Measurements from ENCODE around the gene TXNDC11.
"Not testable (repeated sequence)": the region's sequence is repeated elsewhere in the genome, so short reads cannot be mapped to it uniquely, and the experiment has no call there.

Gene TXNDC11, protein sequence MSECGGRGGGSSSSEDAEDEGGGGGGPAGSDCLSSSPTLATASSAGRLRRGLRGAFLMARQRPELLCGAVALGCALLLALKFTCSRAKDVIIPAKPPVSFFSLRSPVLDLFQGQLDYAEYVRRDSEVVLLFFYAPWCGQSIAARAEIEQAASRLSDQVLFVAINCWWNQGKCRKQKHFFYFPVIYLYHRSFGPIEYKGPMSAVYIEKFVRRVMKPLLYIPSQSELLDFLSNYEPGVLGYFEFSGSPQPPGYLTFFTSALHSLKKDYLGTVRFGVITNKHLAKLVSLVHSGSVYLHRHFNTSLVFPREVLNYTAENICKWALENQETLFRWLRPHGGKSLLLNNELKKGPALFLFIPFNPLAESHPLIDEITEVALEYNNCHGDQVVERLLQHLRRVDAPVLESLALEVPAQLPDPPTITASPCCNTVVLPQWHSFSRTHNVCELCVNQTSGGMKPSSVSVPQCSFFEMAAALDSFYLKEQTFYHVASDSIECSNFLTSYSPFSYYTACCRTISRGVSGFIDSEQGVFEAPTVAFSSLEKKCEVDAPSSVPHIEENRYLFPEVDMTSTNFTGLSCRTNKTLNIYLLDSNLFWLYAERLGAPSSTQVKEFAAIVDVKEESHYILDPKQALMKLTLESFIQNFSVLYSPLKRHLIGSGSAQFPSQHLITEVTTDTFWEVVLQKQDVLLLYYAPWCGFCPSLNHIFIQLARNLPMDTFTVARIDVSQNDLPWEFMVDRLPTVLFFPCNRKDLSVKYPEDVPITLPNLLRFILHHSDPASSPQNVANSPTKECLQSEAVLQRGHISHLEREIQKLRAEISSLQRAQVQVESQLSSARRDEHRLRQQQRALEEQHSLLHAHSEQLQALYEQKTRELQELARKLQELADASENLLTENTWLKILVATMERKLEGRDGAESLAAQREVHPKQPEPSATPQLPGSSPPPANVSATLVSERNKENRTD

DNA sequence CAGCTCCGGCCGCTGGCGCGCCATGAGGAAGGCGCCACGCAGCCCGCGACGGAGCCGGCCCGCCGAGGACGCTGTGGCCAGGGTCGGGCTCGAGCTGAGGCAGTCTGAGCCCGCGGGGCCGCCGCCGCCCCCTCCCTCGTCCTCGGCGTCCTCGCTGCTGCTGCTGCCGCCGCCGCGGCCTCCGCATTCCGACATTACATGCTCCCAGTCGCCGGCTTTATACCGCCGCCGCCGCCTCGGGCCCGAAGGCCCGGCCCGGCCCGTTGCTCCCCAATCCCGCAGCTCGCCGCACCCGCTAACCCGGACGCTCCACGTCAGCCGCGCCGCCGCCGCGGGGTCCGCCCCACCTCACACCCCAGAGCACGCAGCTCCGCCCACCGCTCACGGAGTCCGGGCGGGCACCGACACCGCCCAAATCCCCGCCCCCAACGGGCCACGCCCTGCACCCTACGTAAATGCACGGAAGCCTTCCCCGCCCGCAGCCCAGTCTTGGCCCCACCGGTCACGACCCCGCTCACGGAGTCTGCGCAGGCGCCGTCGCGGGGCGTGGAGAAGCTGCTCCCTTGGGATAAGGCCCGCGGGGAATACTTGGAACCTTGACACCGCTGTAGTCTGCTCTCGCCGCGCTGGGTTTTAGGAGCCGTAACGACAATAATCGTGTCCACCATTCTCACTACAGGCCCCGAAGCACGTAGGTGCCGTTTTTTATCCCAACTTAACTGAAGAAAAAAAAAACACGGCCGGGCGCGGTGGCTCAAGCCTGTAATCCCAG lies at the start of gene TXNDC11:
Gene TXNDC11, minus strand, starts transcription at position 322 of the 772 bp plus-strand sequence. Its CDS starts 127 bp downstream, at position 195.
- peak; percentile 98 to 99 for DNase-seq

GRCh38 chr16:11791144-11791828 lies 48.6 kb upstream of the TXNDC11 start:
- DNase-seq: no peak

DNA sequence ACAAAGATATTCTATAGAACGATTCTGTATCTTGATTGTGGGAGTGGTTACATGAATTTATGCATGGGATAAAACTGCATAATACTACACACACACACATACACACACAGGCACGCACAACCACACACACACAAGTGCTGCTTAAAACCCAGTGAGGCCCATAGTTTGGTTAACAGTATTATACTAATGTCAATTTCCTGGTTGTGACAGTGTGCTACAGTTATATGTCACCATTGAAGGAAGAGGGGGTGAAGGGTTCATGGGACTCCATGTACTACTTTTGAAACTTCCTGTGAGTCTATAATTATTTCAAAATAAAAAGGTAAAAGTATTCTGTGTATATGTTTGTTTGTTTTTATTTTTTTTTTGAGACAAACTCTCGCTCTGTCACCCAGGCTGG lies 46.3 kb upstream of the TXNDC11 start:
- DNase-seq: no peak

DNA sequence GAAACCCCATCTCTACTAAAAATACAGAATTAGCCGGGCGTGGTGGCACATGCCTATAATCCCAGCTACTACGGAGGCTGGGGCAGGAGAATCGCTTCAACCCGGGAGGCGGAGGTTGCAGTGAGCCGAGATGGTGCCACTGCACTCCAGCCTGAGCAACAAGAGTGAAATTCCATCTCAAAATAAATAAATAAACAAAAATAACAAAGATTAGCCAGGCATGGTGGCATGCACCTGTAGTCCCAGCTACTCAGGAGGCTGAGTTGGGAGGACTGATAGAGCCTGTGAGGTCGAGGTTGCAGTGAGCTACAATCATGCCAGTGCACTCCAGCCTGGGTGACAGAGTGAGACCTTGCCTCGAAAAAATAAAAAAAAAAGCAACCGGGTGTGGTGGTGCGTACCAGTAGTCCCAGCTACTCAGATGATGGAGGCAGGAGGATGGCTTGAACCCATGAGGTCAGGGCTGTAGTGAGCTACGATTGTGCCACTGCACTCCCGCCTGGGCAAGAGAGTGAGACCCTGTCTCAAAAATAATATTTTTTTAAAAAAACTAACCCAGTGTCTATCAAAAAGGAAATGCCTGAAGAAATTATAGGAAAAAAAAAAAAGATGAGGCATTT lies 42.4 kb upstream of the TXNDC11 start:
- DNase-seq: not testable (repeated sequence)

DNA sequence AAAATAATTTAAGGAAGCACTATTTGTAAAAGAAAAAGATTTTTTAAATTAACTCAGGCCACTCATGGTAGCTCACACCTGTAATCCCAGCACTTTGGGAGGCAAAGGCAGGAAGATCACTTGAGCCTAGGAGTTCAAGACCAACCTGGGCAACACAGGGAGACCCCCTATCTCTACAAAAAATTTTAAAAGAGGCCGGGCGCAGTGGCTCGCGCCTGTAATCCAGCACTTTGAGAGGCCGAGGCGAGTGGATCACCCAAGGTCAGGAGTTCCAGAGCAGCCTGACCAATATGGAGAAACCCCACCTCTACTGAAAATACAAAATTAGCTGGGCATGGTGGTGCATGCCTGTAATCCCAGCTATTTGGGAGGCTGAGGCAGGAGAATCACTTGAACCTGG lies 41.7 kb upstream of the TXNDC11 start:
- not testable (repeated sequence) for DNase-seq

DNA sequence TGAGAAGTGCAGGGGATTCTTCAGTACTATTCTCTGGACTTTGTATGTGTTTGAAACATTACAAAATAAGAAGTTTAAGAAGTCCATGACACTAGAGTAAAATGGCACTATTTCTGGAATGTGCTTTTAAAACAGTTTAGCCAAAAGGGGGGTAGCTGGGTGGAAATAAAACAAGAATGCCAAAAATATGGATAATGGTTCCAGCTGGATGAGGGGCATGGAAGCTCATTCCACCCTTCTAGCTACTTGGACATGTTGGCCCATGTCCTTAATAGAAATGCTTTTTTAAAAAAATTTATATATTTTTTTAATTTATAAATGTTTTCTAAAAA lies 41.3 kb upstream of the TXNDC11 start:
- no peak for DNase-seq

GRCh38 chr16:11783319-11784037 lies 40.8 kb upstream of the TXNDC11 start:
- no peak for DNase-seq

GRCh38 chr16:11781773-11782172 lies 39.1 kb upstream of the TXNDC11 start:
- DNase-seq: peak; percentile 78 to 95

GRCh38 chr16:11780991-11781680 lies 38.5 kb upstream of the TXNDC11 start:
- peak; percentile 73 to 81 for DNase-seq

GRCh38 chr16:11779074-11779473 lies 36.4 kb upstream of the TXNDC11 start:
- DNase-seq: no peak

DNA sequence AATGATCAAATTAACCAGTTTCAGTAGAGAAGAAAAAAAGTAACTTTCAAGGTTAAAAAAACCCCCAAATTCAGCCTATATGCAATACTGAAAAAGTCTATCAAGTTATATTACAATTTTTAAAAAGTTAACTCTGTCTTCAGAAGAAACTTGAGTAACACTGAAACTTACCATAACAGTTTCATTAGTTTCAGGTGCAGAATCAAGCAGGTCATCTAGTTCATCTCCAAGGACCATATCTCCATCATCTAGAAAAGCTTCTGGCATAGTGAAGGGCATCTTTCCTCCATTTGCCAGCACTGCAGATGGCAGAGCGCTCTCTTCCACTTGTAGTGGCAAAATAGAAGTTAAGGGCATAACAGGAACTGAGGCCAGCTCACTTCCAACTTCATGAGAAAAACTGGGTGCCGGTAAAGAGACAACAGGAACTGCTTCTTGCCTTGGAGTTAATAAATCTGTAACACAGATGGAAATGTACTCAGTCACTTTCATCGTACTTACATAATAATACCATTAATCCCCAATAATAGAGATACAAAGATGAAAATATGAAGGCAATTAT lies 31.5 kb upstream of the TXNDC11 start:
- DNase-seq: no peak

DNA sequence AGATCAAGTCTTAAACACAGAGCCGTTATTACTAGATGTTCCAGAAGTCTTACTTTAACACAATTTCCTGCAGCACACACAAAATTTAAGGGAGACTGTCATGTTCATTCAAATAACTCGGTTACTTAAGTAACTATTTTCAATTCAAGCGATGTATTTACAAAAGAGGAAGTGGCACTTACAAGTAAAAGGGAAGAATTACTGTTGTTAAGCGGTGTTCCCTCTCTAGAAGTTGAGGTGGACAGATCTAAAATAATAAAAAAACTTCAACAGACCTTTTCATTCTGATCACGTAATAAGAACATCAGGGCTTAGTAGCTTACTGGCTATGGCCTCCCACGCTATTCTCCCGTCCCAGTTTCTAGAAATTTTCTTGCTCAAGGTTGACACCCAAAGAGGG lies 26.2 kb upstream of the TXNDC11 start:
- no peak for DNase-seq

GRCh38 chr16:11762431-11762830 lies 19.8 kb upstream of the TXNDC11 start:
- DNase-seq: no peak

DNA sequence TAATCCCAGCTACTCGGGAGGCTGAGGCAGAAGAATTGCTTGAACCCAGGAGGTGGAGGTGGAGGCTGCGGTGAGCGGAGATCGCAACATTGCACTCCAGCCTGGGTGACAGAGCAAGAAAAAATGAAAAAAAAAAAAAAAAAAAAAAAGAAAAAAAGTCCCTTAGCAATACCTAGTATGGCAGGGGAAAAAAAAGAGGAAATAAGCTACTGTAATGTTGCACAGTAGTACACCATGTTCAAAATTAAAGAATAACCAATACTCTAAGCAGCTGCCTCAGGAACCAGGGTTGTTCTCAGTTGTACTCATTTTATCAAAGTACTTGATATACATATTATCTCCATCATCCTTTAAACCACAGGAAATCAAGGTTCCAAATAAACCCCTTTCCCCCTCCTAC lies 17.3 kb upstream of the TXNDC11 start:
- no peak for DNase-seq

DNA sequence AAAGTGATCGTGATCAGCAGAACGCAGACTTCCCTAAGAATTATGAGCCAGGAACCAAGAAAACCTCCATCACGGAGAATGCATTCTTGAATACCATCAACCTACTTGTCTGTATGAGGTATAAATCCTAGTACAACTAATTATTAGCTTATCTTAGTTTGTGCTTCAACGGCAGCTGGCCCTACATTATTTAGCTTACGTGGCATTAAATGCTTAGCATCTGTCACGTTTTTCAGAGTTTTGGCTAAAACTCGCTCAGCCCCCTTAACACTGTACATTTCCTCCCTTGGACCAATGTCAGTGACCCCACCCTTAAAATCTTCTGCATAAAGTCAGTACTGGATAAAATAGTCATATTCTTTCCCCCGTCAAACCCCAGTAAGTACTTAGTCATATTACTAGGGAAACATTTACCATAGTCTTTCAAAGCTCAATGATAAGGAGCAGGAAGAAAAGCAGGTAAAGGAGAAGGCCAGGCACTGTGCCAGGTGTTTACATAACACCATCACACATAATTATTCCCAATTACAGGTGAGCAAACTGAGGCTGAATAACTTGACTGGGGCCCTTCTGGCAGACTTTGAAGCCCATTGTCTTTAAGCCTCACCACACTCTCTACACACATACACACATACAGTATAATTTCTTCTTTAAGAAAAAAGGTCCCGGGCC lies 16.6 kb upstream of the TXNDC11 start:
- DNase-seq: peak; percentile 71 to 89

DNA sequence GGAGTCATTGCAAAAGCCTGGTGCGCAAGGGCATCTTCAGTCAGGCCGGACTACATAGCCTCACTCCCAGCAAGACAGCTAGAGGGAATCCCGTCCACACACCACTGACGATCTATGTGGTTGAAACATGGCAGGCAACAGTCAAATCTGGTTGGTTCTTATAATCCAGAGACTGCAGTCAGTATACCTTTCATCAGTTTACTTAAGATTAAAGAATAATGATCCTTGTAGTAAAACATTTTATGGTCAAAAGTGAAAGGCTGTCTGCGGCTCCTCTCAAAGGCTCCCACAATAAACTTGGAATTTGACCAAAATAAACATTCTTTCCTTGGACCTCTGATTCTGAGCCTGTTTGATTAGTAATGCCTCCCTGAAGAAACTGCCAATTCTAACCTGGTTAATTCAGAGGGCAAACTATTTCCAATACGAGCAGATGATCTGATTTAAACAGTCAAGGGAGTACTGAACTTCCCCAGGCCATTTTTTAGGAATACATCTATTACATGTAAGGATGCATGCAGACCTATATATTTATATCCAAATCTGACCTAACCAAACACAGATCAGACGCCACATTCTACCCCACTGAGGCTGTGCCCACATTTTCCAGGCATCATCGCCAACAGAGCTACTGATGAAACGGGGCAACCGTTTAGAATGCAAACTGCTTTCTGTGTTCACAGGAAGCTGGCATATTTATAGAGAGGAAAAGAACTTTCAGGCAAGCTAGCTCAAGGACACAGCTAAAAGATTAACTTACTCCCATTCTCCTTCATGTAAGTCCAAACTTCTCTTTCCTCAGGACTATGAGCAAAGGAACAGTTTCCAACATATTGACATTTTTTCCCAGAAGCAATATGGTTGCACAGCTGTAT lies 15.3 kb upstream of the TXNDC11 start:
- DNase-seq: no peak

- DNase-seq: no peak
Measured at GRCh38 chr16:11756248-11756647, 13.6 kb upstream of the TXNDC11 start.

DNA sequence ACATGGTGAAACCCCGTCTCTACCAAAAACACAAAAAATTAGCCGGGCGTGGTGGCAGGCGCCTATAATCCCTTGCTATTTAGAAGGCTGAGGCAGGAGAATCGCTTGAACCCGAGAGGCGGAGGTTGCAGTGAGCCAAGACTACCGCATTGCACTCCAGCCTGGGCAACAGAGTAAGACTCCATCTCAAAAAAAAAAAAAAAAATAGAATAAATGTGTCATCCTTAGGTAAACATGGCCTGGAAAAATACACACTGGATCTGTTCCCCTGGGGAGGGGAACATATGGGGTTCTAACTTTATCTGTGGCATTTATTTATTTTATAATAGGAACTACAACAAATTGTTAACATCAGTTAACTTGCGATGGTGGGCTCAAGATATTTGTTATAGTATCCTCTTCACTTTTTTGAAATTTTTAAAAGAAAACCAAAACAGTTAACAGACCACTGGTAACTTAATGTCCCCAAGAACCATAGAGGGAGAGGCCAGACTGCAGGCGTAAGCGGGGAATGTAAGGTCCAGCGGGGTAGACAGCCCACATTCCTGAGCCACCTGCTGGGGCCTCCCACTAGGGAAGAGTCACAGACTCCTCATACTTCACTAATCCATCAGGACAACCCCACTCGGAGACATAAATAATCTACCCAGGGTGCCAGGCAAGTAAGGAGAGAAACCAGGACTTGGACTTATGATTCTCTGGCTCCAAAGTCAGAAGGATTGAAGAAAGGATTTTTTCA lies 12.5 kb upstream of the TXNDC11 start:
- no peak for DNase-seq

Measured in NCI-H524 (cell line).